AG04449 (cell line): ENCODE data around the gene POC1B.

ENCODE experiments used
- CTCF ChIA-PET: fragments of 350-600 bp; formaldehyde crosslinking; extraction: SDS; loops from one replicate; lab custom pipeline; 2021; ENCODE audit warnings: antibody characterized with exemption; lab: Yijun Ruan, JAX
- POLR2A ChIA-PET: fragments of 400-600, 350-600 bp; formaldehyde crosslinking; extraction: SDS; loops from one replicate; lab custom pipeline; 2020; ENCODE audit warnings: antibody characterized with exemption, inconsistent platforms; lab: Yijun Ruan, JAX
- DNase-seq: peaks from one replicate; pipeline ENCODE4 v3.0.0-alpha.2; 2010; ENCODE audit warnings: low read depth, low spot score
- H3K4me3 ChIP-seq: 2 replicates; pipeline ENCODE4 v1.5.1; 2011; ENCODE audit warnings: low read depth, mild to moderate bottlenecking, control low read depth, low read length
- TF ChIP-seq, protein P1 (sequence below): IDR thresholded peaks from one replicate; pipeline ENCODE4 v1.5.1; 2011; ENCODE audit warnings: mild to moderate bottlenecking, moderate library complexity, low read length, control low read depth, inconsistent platforms; ENCODE audit not compliant: insufficient read depth; ENCODE audit errors: missing control alignments

Gene POC1B

DNA sequence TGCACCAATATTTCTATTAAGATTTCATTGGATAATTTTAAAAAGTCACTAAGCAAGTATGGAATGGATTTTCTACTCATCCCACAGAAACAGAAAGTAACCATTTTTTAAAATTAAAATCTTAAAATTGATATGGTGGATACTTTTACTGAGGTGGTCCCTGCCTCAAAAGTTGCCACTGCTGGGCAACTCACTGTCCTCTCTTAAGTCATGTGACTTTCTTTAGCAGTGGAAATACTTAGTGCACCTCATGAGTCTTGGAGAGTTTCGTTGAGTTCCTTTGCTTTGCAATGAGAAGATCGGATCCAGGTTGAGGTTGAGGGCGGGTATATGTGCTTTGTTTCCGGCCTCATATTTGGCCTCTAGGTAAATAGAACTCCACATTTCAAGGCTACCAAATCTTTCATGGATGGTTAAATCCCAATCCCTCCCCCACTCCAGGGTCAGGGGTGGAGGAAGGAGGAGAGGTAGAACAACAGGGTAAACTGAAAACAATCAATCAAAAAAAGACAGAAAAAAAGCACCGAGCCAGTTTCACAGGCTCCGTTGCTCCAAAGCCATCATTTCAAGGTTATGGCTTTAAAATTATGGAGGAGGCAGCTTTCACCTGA, 134.0 kb downstream of the POC1B start:
- H3K4me3 ChIP-seq, result no peak overlapping the region
- TF ChIP-seq, protein P1, sequence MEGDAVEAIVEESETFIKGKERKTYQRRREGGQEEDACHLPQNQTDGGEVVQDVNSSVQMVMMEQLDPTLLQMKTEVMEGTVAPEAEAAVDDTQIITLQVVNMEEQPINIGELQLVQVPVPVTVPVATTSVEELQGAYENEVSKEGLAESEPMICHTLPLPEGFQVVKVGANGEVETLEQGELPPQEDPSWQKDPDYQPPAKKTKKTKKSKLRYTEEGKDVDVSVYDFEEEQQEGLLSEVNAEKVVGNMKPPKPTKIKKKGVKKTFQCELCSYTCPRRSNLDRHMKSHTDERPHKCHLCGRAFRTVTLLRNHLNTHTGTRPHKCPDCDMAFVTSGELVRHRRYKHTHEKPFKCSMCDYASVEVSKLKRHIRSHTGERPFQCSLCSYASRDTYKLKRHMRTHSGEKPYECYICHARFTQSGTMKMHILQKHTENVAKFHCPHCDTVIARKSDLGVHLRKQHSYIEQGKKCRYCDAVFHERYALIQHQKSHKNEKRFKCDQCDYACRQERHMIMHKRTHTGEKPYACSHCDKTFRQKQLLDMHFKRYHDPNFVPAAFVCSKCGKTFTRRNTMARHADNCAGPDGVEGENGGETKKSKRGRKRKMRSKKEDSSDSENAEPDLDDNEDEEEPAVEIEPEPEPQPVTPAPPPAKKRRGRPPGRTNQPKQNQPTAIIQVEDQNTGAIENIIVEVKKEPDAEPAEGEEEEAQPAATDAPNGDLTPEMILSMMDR, result no peak
- CTCF ChIA-PET, result interaction anchor here (1.2 kb wide), 1 partner anchor 49 kb away, joined by 3 read pairs; no protein-coding TSS in a partner anchor
- DNase-seq, result no peak
- POLR2A ChIA-PET, result no interaction called here

GRCh38 chr12:89390802-89391673, 134.8 kb downstream of the POC1B start:
- DNase-seq, result peak; percentile 69
- ChIA-PET POLR2A (no interaction called here), CTCF (interaction anchor here (0.6 to 1.2 kb wide), 2 partner anchors 30 to 50 kb away, joined by 3 read pairs; no protein-coding TSS in a partner anchor)
- H3K4me3 ChIP-seq, result no peak overlapping the region
- TF ChIP-seq, protein P1, result no peak

DNA sequence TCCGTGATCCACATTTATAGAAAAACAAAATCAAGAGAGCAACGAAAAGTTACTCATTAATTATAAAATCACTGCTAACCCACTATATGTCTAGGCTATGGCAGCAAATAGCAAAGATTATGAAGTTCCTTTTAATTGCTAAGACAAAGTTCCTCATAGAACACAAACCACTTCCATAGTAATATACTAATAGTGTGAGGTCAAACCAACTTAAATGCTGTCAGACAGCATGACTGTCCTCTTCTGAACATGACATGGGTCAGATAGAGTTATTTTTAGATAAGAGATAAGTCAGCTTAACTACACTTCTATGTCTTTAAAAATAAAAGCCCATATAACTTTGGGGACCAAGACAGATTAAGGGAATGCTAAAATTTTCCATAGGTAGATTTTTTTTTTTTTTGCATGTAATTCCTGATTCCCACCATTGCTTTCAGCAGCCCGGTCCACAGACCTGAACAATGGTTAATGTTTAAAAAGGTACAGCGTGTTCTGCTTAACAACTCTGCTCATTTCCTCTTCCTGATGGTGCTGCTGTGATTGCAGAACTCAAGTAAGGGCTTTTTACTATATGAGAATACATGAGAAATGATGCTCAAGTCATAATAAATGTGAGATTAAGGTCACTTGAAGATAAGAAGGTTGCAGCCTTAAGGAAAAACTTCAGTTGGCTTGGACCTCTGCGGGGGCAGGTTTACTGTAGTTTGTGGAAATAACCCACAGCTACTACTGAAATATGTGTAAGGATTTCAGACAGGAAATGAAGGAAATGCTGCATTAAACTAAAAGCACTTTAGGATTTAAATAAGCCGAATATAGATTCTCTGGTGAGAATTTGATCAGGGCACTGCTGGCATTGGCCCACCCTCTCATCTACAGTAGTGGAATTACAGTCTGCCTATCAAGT, 135.8 kb downstream of the POC1B start:
- TF ChIP-seq, protein P1, result no peak
- ChIA-PET POLR2A (no interaction called here), CTCF (no interaction called here)
- no peak for DNase-seq
- no peak overlapping the region for H3K4me3 ChIP-seq

- TF ChIP-seq, protein P1, result no peak
- CTCF ChIA-PET, result interaction anchor here (0.6 kb wide), 1 partner anchor 43 kb away, joined by 3 read pairs; no protein-coding TSS in a partner anchor
- no peak overlapping the region for H3K4me3 ChIP-seq
- POLR2A ChIA-PET, result no interaction called here
- DNase-seq, result no peak
Observed at GRCh38 chr12:89386138-89386537, 139.7 kb downstream of the POC1B start.

DNA sequence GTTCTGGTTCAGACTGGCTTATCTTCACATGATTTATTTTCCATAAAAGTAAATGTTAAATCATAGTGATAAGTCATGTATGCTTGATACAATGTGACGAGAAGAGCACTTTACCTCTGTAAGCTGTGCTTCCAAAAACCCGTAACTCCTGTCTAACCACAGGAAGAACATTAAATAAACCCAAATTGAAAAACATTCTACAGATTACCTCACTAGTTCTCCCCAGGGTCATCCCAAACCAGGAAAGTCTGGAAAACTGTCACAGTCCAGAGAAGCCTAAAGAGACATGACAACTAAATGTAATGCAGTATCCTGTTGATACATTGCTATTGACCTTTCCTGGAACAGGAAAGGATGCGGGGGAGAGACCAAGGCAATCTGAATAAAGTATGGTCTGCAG, 141.0 kb downstream of the POC1B start:
- no peak overlapping the region for H3K4me3 ChIP-seq
- no peak for DNase-seq
- POLR2A ChIA-PET, result interaction anchor here (0.9 kb wide), 1 partner anchor 67 kb away, joined by 3 read pairs; no protein-coding TSS in a partner anchor
- TF ChIP-seq, protein P1, result no peak
- CTCF ChIA-PET, result interaction anchor here (1.6 kb wide), 1 partner anchor 76 kb away, joined by 3 read pairs; no protein-coding TSS in a partner anchor
